Measurements from ENCODE around the gene TNXB.
"Not testable (repeated sequence)": the region's sequence is repeated elsewhere in the genome, so short reads cannot be mapped to it uniquely, and the experiment has no call there.

DNA sequence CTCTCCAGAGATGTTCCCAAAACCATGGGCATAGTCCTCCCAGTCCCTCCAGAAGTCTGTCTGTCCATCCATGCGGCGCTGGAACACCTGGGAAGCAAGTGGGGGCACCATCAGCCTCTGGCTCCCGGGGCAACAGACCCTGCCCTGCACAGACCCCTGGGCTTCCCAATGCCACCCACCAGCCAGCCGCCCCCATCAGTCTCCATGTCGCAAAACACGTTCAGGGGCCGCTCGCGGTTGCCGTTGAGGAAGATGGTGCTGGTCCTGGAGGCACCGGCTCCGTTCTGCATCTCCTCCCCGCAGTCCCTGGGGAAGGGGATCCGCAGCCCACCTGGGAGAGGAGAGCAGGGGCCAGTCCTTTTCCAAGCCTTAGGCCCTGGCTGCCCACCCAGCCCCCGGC, 66.9 kb downstream of the TNXB start:
- TF ChIP-seq, protein P1, sequence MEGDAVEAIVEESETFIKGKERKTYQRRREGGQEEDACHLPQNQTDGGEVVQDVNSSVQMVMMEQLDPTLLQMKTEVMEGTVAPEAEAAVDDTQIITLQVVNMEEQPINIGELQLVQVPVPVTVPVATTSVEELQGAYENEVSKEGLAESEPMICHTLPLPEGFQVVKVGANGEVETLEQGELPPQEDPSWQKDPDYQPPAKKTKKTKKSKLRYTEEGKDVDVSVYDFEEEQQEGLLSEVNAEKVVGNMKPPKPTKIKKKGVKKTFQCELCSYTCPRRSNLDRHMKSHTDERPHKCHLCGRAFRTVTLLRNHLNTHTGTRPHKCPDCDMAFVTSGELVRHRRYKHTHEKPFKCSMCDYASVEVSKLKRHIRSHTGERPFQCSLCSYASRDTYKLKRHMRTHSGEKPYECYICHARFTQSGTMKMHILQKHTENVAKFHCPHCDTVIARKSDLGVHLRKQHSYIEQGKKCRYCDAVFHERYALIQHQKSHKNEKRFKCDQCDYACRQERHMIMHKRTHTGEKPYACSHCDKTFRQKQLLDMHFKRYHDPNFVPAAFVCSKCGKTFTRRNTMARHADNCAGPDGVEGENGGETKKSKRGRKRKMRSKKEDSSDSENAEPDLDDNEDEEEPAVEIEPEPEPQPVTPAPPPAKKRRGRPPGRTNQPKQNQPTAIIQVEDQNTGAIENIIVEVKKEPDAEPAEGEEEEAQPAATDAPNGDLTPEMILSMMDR (IDR thresholded peaks at IDR 0.05; ENCODE audit: low read length): not testable (repeated sequence)
- not testable (repeated sequence) for TF ChIP-seq EZH2 (IDR thresholded peaks at IDR 0.05; ENCODE audit: borderline replicate concordance, low read length)
